Thoracic aorta (tissue), 2 donors: ENCODE measurements around the gene ITPR3. TPM values are rescaled to one million over a fixed set of nuclear protein-coding genes. Genes with fewer than 3 reads are reported as not detected.

Source experiments
- ATAC-seq: fragments of 150-250 bp; one replicate; pipeline ENCODE4 v1.8.0; 2017; ENCODE audit warnings: low read depth; ENCODE audit not compliant: insufficient number of reproducible peaks, low FRiP score
- DNase-seq: peaks from one replicate; pipeline ENCODE4 v3.0.0-alpha.2; 2020; ENCODE audit warnings: low spot score
- H3K27ac ChIP-seq, 2 donors: fragments of 200-600 bp; sonication (generic); 1 replicate in 1 of 2; 2 replicates in 1 of 2; pipeline ENCODE4 v1.5.1; 2016; ENCODE audit warnings: mild to moderate bottlenecking in 2 of 2, moderate library complexity in 2 of 2
- H3K27me3 ChIP-seq: fragments of 200-600 bp; sonication (generic); replicated peaks from 2 replicates; pipeline ENCODE4 v1.6.0; 2016; ENCODE audit warnings: mild to moderate bottlenecking; ENCODE audit not compliant: insufficient read depth
- H3K36me3 ChIP-seq: fragments of 200-600 bp; sonication (generic); one replicate; pipeline ENCODE4 v1.5.1; 2016
- H3K4me1 ChIP-seq, 2 donors: fragments of 200-600 bp; sonication (generic); 1 replicate in 1 of 2; 2 replicates in 1 of 2; pipeline versions ENCODE4 v1.5.1 to v1.6.0; 2016; ENCODE audit warnings: low read depth in 2 of 2, mild to moderate bottlenecking in 1 of 2; ENCODE audit not compliant: control insufficient read depth in 1 of 2
- H3K4me3 ChIP-seq: fragments of 200-600 bp; sonication (generic); 2 replicates; pipeline ENCODE4 v1.5.1; 2016; ENCODE audit warnings: mild to moderate bottlenecking
- H3K9me3 ChIP-seq: fragments of 200-600 bp; sonication (generic); 2 replicates; pipeline ENCODE4 v1.5.1; 2016
- total RNA-seq, 2 donors: library from RNA; depleted of rRNA; stranded (reverse); fragments of >200 nt; gene quantifications; one replicate each; pipeline versions ENCODE4 v1.1.0 to v1.2.3, GENCODE V29; 2016
- TF ChIP-seq, protein P1 (sequence below): fragments of 200-600 bp; sonication (generic); IDR thresholded peaks from one replicate; pipeline ENCODE4 v1.5.1; 2019; ENCODE audit warnings: antibody characterized with exemption

Gene ITPR3
- total RNA-seq, 2 donors from 2014 or later, result 15.2 to 21.2 TPM

DNA sequence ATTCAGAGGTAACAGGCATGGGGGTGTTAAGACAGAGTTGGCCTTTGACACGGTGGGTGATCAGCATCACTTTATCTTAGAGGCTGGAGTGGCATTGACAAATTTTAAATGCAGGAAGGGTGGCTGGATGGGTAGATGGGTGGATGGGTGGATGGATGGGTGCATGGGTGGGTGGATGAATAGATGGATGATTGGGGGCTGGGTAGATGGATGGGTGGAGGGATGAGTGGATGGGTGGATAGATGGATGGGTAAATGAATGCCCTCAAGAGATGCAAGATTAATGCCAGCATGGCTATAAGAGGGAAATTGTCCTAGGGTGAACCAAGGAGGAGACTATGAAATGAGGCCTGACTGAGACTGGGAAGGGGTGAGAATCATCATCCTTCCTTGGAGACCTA, 18.4 kb downstream of the ITPR3 start:
- no peak for ATAC-seq

DNA sequence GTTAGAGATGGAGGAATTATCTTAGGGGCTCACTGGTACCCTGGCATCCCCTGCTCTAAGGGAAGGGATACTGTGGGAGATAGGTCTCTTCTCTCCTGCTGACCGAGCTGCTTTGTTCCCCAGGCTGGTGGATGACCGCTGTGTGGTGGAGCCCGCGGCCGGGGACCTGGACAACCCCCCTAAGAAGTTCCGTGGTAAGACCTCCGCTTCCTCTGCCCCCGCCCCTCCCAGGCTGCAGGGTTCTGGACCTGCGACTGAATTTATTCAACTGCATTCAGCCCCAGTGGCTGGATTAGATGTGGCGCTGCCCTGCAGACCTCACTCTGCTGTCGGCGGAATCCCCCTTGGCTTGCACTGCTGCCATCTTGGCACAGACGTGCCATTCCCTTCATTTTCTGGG, 19.2 kb downstream of the ITPR3 start:
- Histone ChIP-seq H3K27ac (no peak overlapping the region), H3K4me3 (no peak overlapping the region), H3K36me3 (no peaks in the 10 kb centered on the region), H3K27me3 (no peaks in the 10 kb centered on the region), H3K4me1 (no peaks in the 10 kb centered on the region), H3K9me3 (no peaks in the 10 kb centered on the region)
- DNase-seq (no peak), ATAC-seq (no peak)
- TF ChIP-seq, protein P1, sequence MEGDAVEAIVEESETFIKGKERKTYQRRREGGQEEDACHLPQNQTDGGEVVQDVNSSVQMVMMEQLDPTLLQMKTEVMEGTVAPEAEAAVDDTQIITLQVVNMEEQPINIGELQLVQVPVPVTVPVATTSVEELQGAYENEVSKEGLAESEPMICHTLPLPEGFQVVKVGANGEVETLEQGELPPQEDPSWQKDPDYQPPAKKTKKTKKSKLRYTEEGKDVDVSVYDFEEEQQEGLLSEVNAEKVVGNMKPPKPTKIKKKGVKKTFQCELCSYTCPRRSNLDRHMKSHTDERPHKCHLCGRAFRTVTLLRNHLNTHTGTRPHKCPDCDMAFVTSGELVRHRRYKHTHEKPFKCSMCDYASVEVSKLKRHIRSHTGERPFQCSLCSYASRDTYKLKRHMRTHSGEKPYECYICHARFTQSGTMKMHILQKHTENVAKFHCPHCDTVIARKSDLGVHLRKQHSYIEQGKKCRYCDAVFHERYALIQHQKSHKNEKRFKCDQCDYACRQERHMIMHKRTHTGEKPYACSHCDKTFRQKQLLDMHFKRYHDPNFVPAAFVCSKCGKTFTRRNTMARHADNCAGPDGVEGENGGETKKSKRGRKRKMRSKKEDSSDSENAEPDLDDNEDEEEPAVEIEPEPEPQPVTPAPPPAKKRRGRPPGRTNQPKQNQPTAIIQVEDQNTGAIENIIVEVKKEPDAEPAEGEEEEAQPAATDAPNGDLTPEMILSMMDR, result no peak

More for the DNA sequence above, 18.4 kb downstream of the ITPR3 start:
- Histone ChIP-seq H3K9me3 (no peaks in the 10 kb centered on the region), H3K36me3 (no peaks in the 10 kb centered on the region), H3K4me3 (no peak overlapping the region), H3K4me1 (peaks cover 0 to 5% of the 10 kb centered on the region in 2 donors), H3K27ac (no peak overlapping the region), H3K27me3 (no peaks in the 10 kb centered on the region)
- TF ChIP-seq, protein P1, result no peak
- DNase-seq, result no peak

DNA sequence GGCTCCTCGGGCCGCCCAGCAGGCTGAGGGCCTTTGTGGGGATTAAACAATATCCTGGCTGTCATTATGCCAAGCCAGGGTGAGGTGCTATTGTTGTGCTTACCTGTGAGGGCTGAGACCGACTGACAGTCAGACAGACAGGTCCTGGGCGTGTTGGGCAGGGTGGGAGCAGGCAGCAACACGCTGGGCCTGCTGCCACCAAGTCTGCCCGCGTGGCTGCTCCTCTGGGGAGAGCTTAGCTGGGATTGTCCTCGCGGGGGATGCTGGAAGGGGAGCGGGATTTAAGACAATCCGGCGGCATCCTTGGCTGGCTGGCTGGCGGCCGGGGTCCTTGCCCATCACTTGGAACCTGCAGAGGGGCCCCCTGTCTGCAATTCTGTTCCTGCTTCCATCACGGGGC, 20.0 kb downstream of the ITPR3 start:
- H3K9me3 ChIP-seq, result no peaks in the 10 kb centered on the region
- DNase-seq, result no peak
- TF ChIP-seq, protein P1, result no peak
- no peaks in the 10 kb centered on the region for H3K36me3 ChIP-seq
- H3K4me1 ChIP-seq, result no peaks in the 10 kb centered on the region
- no peak overlapping the region for H3K27ac ChIP-seq
- H3K4me3 ChIP-seq, result no peak overlapping the region
- H3K27me3 ChIP-seq, result no peaks in the 10 kb centered on the region
- no peak for ATAC-seq

DNA sequence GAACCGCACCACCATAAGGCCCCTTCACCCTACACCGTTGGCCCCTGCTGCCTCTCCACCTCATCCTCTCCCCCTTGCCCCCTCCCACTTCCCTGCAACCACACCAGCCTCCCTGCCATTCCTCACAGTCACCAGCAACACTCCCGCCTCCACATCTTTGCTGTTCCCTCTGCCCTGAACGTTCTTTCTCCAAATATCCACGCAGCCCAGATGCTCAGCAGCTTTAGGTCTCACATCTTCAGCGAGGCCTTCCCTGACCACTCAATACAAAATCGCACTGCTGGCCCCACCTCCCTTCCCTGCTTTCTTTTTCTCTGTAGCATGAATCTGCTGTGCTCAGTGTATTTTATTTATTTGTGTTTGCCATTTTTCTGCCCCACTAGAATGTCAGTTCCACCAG, 20.5 kb downstream of the ITPR3 start:
- H3K36me3 ChIP-seq, result no peaks in the 10 kb centered on the region
- no peaks in the 10 kb centered on the region for H3K4me1 ChIP-seq
- no peak for DNase-seq
- no peaks in the 10 kb centered on the region for H3K9me3 ChIP-seq
- no peaks in the 10 kb centered on the region for H3K27me3 ChIP-seq
- no peak overlapping the region for H3K4me3 ChIP-seq
- ATAC-seq, result no peak
- TF ChIP-seq, protein P1, result no peak
- no peak overlapping the region for H3K27ac ChIP-seq

DNA sequence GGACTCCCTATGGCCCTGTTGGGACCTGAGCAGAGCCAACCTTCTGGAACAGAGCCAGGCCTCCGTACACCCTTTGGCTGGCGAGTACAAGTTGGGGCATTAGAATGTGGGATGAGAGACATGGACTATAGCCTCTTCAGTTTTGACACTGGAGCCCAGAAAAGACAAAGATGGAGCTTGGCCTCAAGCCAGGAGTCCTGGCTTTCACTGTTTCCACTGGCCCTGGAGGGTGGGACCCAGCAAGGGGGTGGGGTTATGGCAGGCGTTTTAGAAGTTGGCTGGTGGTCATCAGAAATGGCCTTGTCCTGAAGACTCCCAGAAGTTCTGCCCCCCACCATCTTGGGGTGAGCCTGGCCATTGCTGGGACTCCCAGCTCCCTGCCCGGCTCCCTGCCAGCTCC, 21.8 kb downstream of the ITPR3 start:
- TF ChIP-seq, protein P1, result no peak
- DNase-seq, result no peak
- Histone ChIP-seq H3K27ac (no peak overlapping the region), H3K36me3 (no peaks in the 10 kb centered on the region), H3K4me3 (no peak overlapping the region), H3K27me3 (no peaks in the 10 kb centered on the region), H3K4me1 (no peaks in the 10 kb centered on the region), H3K9me3 (no peaks in the 10 kb centered on the region)
- ATAC-seq, result no peak
